Uterus (tissue), 2 donors: ENCODE data around the gene ADCY7.

Source experiments
- CTCF ChIP-seq, 4 experiments: fragments of 200-600 bp in 2 of 4; fragments of 450-650 bp in 2 of 4; sonication (generic) in 2 of 4; IDR thresholded peaks; one replicate each; pipeline ENCODE4 v1.5.1; 2016 to 2019; ENCODE audit warnings: antibody characterized with exemption in 4 of 4, mild to moderate bottlenecking in 2 of 4, moderate library complexity in 1 of 4
- POLR2A ChIP-seq, 2 donors: fragments of 450-650 bp; IDR thresholded peaks; one replicate each; pipeline ENCODE4 v1.6.1; 2016; ENCODE audit warnings: antibody characterized with exemption in 2 of 2, mild to moderate bottlenecking in 1 of 2, moderate library complexity in 1 of 2

DNA sequence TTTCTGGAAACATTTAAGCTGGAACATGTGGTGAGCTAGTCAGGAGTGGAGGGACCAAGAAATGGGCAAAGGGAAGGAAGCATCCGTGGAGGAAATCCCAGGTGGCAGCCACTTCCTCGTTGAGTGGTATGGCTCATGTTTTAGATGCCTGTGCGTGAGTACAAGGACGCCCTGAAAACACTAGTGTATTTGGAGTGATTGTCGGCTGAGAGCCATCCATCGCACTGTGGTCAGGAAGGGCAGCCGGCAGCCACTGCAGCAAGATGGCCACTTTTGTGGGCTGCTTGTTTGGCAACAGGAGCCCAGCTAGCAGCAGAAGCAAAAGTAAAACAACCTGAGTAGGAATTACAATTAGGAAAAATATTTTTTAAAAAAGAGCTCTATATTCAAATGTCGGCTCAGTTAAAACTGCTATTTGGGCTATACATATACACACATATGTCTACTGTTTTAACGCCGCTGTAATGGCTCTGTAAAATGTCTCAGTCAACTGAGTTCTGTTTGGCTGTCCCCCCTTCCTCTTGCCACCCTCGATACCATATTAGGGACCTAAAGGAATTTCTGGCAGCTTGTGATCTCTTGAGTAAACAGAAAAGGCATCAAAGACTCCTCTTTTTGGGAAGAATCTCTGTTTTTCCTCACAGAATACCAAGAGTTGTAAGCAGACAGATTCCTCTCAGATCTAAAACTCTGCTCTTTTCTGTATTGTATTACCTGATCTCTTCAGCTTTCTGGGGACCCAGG lies 63.3 kb downstream of the ADCY7 start:
- TF ChIP-seq CTCF (IDR thresholded peaks at IDR 0.05) (no peak), POLR2A (IDR thresholded peaks at IDR 0.05) (no peak)
